Stomach smooth muscle (tissue), 2 donors: ENCODE results near the gene ZFP36.
A peak's percentile ranks its signal among the peaks of the same experiment; 100 is the strongest.

Experiments used
- H3K27ac ChIP-seq: one replicate; pipeline ENCODE4 v1.7.0; 2013; ENCODE audit warnings: mild to moderate bottlenecking, low read length, inconsistent platforms
- H3K27me3 ChIP-seq, 2 donors: one replicate each; pipeline ENCODE4 v1.7.0; 2013; ENCODE audit warnings: low read length in 2 of 2; ENCODE audit not compliant: insufficient read depth in 2 of 2, control insufficient read depth in 1 of 2
- H3K36me3 ChIP-seq, 2 donors: one replicate each; pipeline ENCODE4 v1.7.0; 2013; ENCODE audit warnings: low read length in 2 of 2; ENCODE audit not compliant: control insufficient read depth in 2 of 2, insufficient read depth in 2 of 2
- H3K4me1 ChIP-seq: one replicate; pipeline ENCODE4 v1.7.0; 2013; ENCODE audit warnings: low read length; ENCODE audit not compliant: control insufficient read depth, insufficient read depth
- H3K4me3 ChIP-seq, 2 donors: one replicate each; pipeline ENCODE4 v1.7.0; 2013; ENCODE audit warnings: low read length in 2 of 2
- H3K9ac ChIP-seq, 2 donors: one replicate each; pipeline ENCODE4 v1.7.0; 2013; ENCODE audit warnings: low read length in 2 of 2, mild to moderate bottlenecking in 1 of 2
- H3K9me3 ChIP-seq, 2 donors: one replicate each; pipeline ENCODE4 v1.7.0; 2013; ENCODE audit warnings: low read length in 2 of 2; ENCODE audit not compliant: control insufficient read depth in 2 of 2
- donor health status: healthy.
- donor health status: Pancreatic carcinoma.

The ZFP36 gene

DNA sequence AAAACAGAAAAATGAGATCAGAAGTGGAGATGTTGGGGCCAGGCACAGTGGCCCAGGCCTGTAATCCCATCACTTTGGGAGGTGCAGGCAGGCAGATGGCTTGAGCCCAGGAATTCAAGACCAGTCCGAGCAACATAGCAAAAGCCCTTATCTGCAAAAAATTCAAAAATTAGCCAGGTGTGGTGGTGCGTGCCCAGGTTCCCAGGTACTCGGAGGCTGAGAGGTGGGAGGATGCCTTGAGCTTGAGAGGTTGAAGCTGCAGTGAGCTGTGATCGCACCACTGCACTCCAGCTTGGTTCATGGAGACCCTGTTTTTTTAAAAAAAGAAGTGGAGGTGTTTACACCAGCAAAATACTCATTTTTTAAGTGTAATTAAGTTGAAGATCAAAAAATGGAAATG is 6.6 kb upstream of the ZFP36 start:
- Histone ChIP-seq H3K4me1 (peaks cover 52% of the 10 kb centered on the region), H3K27ac (peak overlapping the region; percentile 31)

DNA sequence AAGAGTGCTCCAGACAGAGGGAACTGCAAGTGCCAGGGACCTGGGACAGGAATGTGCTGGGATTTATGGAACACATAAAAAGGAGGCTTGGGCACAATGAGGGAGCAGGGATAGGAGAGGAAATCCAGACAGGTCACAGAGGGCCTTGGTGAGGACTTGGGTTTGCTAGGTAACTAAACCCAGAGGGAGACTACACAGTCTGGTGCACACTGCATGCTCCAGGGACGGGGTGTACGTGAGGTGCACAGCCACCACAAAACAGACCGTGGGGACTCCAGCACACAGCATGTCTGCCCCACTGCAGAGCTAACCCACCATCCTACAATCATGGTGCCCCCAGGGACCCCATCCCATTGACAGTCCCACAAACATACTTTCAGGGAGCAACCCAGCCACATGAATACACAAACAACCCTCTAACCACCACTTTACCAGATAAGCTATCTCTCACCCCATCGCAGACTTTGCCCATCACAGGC is 5.5 kb upstream of the ZFP36 start:
- no peak overlapping the region for H3K4me3 ChIP-seq
- peaks cover 58% of the 10 kb centered on the region for H3K4me1 ChIP-seq
- peak overlapping the region in 1 of 2 donors; percentile 13 for H3K9ac ChIP-seq

More for the DNA sequence above, 6.6 kb upstream of the ZFP36 start:
- H3K36me3 ChIP-seq: peaks cover 4 to 10% of the 10 kb centered on the region in 2 donors
- no peak overlapping the region for H3K9ac ChIP-seq
- no peaks in the 10 kb centered on the region for H3K9me3 ChIP-seq
- H3K4me3 ChIP-seq: no peak overlapping the region
- no peaks in the 10 kb centered on the region for H3K27me3 ChIP-seq

DNA sequence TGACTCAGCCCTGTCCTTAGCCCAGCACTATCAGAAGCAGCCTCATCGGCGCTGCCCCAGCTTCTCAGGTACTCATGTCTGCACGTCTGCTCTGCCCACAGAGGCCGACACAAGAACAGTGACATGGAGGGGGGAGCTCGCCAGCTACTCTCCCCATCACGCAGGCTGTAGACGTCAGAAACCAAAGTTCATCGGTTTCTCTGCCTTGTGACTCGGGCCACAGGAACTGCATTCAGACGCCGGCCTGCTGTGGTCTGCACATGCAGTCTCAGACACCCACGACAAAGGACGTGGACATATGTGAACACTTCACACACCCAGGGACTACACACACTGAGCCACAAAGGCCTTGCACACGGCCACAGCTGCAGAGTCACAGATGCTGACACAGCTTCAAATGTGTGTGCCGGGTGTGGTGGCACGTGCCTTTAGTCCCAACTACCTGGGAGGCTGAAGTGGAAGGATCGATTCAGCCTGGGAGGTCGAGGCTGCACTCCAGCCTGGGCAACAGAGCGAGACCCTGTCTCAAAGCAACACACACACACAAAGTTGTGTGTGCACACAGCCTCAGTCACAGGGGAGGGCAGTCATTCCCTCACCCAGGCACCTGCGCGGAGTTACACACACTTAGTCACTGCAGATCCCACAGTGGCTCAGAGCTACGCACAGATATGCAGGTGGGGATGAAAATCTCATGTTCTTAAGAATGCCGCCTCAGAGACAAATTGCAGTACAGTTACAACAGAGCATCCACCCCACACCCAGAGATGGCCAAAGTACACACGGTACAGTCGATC is 4.9 kb upstream of the ZFP36 start:
- Histone ChIP-seq H3K9ac (peak overlapping the region; percentile 66 to 97), H3K4me1 (peaks cover 60% of the 10 kb centered on the region), H3K36me3 (peaks cover 0 to 5% of the 10 kb centered on the region in 2 donors), H3K4me3 (peak overlapping the region; percentile 14 to 72), H3K9me3 (no peaks in the 10 kb centered on the region), H3K27ac (peak overlapping the region; percentile 100), H3K27me3 (no peaks in the 10 kb centered on the region)

More for the DNA sequence above, 5.5 kb upstream of the ZFP36 start:
- H3K9me3 ChIP-seq: no peaks in the 10 kb centered on the region
- no peaks in the 10 kb centered on the region for H3K27me3 ChIP-seq
- H3K27ac ChIP-seq: peak overlapping the region; percentile 100
- H3K36me3 ChIP-seq: peaks cover 0 to 5% of the 10 kb centered on the region in 2 donors

DNA sequence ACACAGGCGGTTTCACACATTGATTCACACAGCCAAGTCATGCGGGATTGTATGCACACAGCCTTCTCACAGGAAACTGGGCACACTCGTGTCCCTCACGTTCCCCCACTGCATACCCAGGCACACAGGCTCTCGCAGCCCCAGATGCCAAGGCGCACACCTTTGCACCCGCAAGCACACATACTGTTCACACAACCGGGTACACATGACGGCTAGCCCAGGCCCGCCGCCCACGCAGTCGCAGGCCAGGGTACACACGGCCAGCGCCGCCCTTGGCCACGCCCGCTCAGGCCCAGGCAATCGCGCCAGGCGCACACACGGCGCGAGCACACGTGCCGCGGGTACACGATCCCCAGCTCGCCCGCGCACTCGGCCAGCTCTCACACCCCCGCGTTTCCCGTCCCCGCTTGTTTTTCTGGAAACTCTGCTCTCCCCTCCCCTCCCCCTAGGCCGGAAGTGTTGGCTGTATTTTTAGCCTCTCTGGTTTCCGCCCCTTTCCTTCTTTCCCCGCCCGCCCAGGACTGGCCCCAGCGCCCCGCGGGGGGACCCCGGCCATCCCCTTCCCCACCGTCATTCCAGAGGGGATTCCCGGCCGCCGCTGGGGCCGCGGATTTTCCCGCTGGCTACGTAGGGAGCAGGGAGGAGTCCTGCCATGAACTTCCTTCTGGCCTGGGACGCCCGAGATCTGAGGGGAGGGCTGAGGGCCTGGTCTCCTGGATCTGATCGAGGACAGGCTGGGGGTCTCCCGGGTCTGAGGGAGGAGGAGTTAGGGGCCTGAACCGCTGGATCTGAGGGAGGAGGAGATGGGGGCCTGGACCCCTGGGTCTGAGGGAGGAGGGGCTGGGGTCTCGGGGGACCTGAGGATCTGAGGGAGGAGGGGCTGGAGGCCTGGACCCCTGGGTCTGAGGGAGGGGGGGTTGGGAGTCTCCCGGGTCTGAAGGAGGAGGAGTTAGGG is 4.0 kb upstream of the ZFP36 start:
- Histone ChIP-seq H3K4me3 (peak overlapping the region; percentile 31 to 72), H3K9me3 (no peaks in the 10 kb centered on the region), H3K4me1 (peaks cover 53% of the 10 kb centered on the region), H3K36me3 (peaks cover 3 to 7% of the 10 kb centered on the region in 2 donors), H3K27me3 (no peaks in the 10 kb centered on the region), H3K9ac (peak overlapping the region; percentile 96 to 97), H3K27ac (peak overlapping the region; percentile 100)

DNA sequence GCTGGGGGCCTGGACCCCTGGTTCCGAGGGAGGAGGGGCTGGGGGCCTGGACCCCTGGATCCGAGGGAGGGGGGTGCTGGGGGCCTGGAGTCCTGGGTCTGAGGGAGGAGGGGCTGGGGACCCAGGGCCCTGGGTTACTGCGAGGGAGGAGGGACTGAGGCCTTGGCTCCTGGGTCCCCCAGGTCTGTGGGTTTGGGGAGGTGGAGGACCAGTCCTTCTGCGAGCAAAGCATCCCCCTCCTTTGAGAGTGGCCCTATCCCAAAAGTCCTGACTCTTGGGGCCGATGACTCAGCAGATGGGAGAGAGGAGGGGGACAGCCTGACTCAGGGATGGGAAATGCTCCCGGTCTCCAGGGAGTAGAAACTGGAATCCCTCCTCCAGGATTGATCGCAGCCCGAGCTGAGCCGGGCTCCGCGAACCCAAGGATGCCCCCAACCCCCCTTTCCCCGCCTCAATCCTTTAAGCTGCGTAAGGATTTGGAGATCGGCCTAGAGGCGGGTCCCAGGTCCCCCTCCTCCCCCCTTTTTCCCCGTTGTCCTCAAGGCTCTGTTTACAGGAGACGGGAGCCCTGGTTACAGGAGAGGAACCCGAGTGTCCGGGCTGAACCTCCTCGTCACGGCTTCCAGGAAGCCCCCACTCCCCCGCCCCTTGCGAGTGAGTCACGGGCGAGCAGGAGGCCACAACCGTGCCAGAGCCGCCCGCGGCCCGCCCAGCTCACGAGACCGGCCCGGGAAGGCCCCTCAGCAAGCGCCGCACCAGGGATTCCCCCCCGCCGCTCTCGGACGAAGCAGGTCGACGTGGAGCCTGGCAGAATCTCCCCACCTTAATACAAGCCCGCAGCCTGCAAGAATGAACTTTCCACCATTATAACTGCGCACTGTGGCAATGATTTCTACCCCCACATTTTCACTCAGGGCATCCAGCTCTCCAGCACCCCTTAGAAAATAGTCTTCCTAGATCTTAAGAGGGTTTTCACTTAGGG is 3.0 kb upstream of the ZFP36 start:
- peak overlapping the region; percentile 96 to 97 for H3K9ac ChIP-seq
- H3K27ac ChIP-seq: peak overlapping the region; percentile 100
- peaks cover 11 to 17% of the 10 kb centered on the region in 2 donors for H3K36me3 ChIP-seq
- peak overlapping the region; percentile 47 to 72 for H3K4me3 ChIP-seq
- H3K9me3 ChIP-seq: no peaks in the 10 kb centered on the region
- H3K27me3 ChIP-seq: no peaks in the 10 kb centered on the region
- H3K4me1 ChIP-seq: peaks cover 46% of the 10 kb centered on the region

DNA sequence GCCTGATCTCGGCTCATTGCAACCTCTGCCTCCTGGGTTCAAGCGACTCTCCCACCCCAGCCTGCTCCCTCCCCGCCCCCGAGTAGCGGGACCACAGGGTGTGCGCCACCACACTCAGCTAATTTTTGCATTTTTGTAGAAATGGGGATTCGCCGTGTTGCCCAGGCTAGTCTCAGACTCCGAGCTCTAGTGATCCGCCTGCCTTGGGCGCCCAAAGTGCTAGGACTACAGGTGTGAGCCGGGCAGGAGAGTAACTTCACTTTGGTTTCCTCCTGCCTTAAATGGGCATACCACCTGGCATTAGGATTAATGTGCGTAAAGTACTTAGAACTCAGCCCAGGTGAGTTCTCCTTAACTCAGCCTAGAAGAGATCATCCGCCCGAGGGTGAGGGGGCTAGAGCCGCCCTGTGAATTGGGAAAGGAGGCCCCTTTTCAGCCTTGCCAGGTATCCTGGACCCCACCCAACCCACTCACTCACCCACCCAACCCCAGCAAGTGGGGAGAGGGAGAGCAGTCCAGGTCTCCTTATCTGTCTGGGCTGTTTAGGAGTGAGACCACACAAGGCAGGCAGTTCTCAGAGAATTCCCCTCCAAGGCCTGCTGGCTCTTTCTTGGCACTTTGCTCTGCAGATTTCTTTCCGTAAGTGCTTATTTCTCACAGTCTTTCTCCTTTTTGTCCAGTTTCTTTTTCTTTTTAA is 1.2 kb upstream of the ZFP36 start:
- Histone ChIP-seq H3K4me3 (peak overlapping the region; percentile 25 to 74), H3K27me3 (no peaks in the 10 kb centered on the region), H3K9ac (peak overlapping the region; percentile 90 to 96), H3K4me1 (peaks cover 51% of the 10 kb centered on the region), H3K27ac (peak overlapping the region; percentile 100), H3K9me3 (no peaks in the 10 kb centered on the region), H3K36me3 (peaks cover 11 to 20% of the 10 kb centered on the region in 2 donors)

DNA sequence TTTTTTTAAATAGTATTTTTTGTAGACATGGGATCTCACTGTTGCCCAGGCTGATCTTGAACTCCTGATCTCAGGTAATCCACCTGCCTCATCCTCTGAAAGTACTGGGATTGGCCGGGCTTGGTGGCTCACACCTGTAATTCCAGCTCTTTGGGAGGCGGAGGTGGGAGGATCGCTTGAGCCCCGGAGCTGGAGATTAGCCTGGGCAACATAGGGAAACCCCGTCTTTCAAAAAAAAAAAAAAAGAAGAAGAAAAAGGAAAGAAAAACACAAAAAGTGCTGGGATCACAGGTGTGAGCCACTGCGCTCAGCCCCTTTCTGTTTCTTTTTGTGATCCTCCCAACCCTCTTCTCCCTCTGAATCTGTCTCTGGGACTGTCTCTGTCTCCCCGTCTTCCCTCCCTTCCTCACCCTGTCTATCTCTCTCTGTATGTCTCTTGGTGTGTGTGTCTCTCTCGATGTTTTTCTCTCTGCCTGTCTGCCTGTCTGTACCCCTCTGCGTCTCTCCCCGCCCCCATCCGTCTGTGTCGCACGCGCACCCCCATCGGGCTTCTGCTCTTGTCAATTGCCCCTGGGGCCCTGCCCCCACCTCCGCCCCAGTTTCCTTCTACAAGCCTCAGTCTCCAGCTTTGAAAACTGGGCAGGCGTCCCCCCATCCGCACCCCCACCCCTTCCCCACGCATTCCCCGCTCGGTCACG is 540 bp upstream of the ZFP36 start:
- Histone ChIP-seq H3K4me3 (peak overlapping the region; percentile 66 to 74), H3K27ac (peak overlapping the region; percentile 100), H3K9me3 (no peaks in the 10 kb centered on the region), H3K27me3 (no peaks in the 10 kb centered on the region), H3K4me1 (peaks cover 55% of the 10 kb centered on the region), H3K9ac (peak overlapping the region; percentile 90 to 96), H3K36me3 (peaks cover 11 to 20% of the 10 kb centered on the region in 2 donors)

DNA sequence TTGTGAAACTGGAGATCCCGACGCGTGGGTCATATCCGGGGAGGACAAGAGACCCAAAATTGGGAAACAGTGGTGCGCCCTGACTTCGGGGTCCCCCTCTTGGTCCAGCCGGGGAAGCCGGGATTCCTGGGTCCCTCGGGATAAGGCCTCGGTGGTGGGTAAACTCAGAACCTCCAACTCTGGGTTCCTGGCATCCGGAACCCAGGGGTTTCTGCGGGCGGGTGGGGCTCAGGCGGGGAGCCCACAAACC is 688 bp downstream of the ZFP36 start:
- Histone ChIP-seq H3K27me3 (no peaks in the 10 kb centered on the region), H3K9me3 (no peaks in the 10 kb centered on the region), H3K36me3 (peaks cover 11 to 20% of the 10 kb centered on the region in 2 donors), H3K9ac (peak overlapping the region; percentile 99 to 100), H3K4me1 (peaks cover 49% of the 10 kb centered on the region), H3K4me3 (peak overlapping the region; percentile 96 to 100), H3K27ac (peak overlapping the region; percentile 100)

DNA sequence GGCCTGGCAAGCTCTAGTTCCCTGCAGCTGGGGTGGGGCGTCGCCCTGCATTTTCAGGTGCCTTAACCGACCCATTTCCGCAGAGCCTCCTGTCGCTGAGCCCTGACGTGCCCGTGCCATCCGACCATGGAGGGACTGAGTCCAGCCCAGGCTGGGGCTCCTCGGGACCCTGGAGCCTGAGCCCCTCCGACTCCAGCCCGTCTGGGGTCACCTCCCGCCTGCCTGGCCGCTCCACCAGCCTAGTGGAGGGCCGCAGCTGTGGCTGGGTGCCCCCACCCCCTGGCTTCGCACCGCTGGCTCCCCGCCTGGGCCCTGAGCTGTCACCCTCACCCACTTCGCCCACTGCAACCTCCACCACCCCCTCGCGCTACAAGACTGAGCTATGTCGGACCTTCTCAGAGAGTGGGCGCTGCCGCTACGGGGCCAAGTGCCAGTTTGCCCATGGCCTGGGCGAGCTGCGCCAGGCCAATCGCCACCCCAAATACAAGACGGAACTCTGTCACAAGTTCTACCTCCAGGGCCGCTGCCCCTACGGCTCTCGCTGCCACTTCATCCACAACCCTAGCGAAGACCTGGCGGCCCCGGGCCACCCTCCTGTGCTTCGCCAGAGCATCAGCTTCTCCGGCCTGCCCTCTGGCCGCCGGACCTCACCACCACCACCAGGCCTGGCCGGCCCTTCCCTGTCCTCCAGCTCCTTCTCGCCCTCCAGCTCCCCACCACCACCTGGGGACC is 1.2 kb downstream of the ZFP36 start:
- Histone ChIP-seq H3K27ac (peak overlapping the region; percentile 100), H3K4me3 (peak overlapping the region; percentile 96 to 100), H3K4me1 (peaks cover 46% of the 10 kb centered on the region), H3K9me3 (no peaks in the 10 kb centered on the region), H3K9ac (peak overlapping the region; percentile 99 to 100), H3K27me3 (no peaks in the 10 kb centered on the region), H3K36me3 (peaks cover 11 to 20% of the 10 kb centered on the region in 2 donors)
